Measurements from ENCODE around the gene GPC6.

Gene GPC6

DNA sequence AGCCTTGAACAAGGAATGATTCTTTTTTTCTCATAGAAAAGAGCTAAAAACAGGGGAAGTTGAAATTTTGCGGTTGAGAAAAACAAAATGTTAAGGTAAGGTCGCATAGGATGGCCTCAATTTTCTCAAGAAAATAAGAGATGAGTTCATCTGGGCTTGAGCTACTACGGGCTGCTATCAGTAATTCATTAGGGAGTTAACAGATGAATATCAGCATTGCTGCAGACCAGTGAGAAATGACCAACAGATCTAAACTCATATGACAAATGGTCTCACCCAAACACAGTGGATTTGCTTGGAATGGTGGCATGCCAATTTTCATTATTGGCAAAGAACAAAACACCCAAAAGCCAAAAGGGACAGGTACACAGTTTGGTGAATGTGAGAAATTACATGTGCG lies 56.6 kb downstream of the GPC6 start:
- H3K36me3 ChIP-seq (ENCODE audit: low read length), result no peaks in the 10 kb centered on the region
- H3K9me2 ChIP-seq (replicated peaks; ENCODE audit: insufficient read depth, low read length), result no peaks in the 10 kb centered on the region
- no peak overlapping the region for H3K4me2 ChIP-seq (ENCODE audit: low read depth, low read length, poor library complexity, severe bottlenecking)
- no peak for TF ChIP-seq EZH2phosphoT487 (conservative IDR thresholded peaks at IDR 0.05; ENCODE audit: low read length)
- TF ChIP-seq, protein P1, sequence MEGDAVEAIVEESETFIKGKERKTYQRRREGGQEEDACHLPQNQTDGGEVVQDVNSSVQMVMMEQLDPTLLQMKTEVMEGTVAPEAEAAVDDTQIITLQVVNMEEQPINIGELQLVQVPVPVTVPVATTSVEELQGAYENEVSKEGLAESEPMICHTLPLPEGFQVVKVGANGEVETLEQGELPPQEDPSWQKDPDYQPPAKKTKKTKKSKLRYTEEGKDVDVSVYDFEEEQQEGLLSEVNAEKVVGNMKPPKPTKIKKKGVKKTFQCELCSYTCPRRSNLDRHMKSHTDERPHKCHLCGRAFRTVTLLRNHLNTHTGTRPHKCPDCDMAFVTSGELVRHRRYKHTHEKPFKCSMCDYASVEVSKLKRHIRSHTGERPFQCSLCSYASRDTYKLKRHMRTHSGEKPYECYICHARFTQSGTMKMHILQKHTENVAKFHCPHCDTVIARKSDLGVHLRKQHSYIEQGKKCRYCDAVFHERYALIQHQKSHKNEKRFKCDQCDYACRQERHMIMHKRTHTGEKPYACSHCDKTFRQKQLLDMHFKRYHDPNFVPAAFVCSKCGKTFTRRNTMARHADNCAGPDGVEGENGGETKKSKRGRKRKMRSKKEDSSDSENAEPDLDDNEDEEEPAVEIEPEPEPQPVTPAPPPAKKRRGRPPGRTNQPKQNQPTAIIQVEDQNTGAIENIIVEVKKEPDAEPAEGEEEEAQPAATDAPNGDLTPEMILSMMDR (IDR thresholded peaks at IDR 0.05; ENCODE audit: insufficient read depth, low read length, poor library complexity, severe bottlenecking), result no peak
- H3K27ac ChIP-seq (ENCODE audit: low read depth, low read length), result no peak overlapping the region
- H3K9ac ChIP-seq (ENCODE audit: low read length), result no peak overlapping the region
- H3K9me3 ChIP-seq (ENCODE audit: insufficient read depth, low read length), result no peaks in the 10 kb centered on the region
- H3F3A ChIP-seq (ENCODE audit: insufficient read depth), result no peaks in the 10 kb centered on the region
- no peak overlapping the region for H2AFZ ChIP-seq (ENCODE audit: low read depth, low read length, severe bottlenecking)
- H3K4me3 ChIP-seq (ENCODE audit: insufficient read depth, low read length, poor library complexity, severe bottlenecking), result no peak overlapping the region
- H3K27me3 ChIP-seq (ENCODE audit: low read length), result no peaks in the 10 kb centered on the region
- H4K20me1 ChIP-seq (ENCODE audit: low read depth, low read length), result no peaks in the 10 kb centered on the region
- no peaks in the 10 kb centered on the region for H3K79me2 ChIP-seq (ENCODE audit: insufficient read depth, low read length)

DNA sequence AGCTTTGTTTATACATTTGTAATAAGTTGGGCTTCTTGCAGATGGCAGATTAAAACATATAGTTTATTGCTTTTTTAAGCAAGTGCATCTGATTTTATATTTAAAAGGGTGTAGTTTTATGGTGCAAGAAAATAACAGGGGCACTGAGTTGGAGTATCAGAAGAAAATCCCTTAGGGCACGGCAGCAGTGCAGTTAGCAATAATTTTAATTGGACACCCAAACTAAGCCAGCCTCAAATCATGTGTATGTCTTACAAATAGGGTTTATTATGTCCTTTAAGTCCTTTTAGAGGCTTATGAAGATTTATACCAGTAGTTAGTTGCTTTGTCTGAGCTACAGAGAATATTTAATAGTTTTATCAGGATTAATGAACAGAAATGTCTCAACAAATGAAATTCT lies 57.5 kb downstream of the GPC6 start:
- no peaks in the 10 kb centered on the region for H3F3A ChIP-seq (ENCODE audit: insufficient read depth)
- H3K79me2 ChIP-seq (ENCODE audit: insufficient read depth, low read length), result no peaks in the 10 kb centered on the region
- no peaks in the 10 kb centered on the region for H3K9me2 ChIP-seq (replicated peaks; ENCODE audit: insufficient read depth, low read length)
- H3K27me3 ChIP-seq (ENCODE audit: low read length), result no peaks in the 10 kb centered on the region
- no peak overlapping the region for H3K4me2 ChIP-seq (ENCODE audit: low read depth, low read length, poor library complexity, severe bottlenecking)
- no peaks in the 10 kb centered on the region for H3K36me3 ChIP-seq (ENCODE audit: low read length)
- no peak overlapping the region for H3K27ac ChIP-seq (ENCODE audit: low read depth, low read length)
- H3K9ac ChIP-seq (ENCODE audit: low read length), result no peak overlapping the region
- no peaks in the 10 kb centered on the region for H3K9me3 ChIP-seq (ENCODE audit: insufficient read depth, low read length)
- H2AFZ ChIP-seq (ENCODE audit: low read depth, low read length, severe bottlenecking), result no peak overlapping the region
- TF ChIP-seq, protein P1 (IDR thresholded peaks at IDR 0.05; ENCODE audit: insufficient read depth, low read length, poor library complexity, severe bottlenecking), result no peak
- TF ChIP-seq EZH2phosphoT487 (conservative IDR thresholded peaks at IDR 0.05; ENCODE audit: low read length), result no peak
- no peaks in the 10 kb centered on the region for H4K20me1 ChIP-seq (ENCODE audit: low read depth, low read length)
- H3K4me3 ChIP-seq (ENCODE audit: insufficient read depth, low read length, poor library complexity, severe bottlenecking), result no peak overlapping the region

GRCh38 chr13:93286047-93286446 lies 59.4 kb downstream of the GPC6 start:
- Histone ChIP-seq H3K9me2 (replicated peaks; ENCODE audit: insufficient read depth, low read length) (no peaks in the 10 kb centered on the region), H3K9ac (ENCODE audit: low read length) (no peak overlapping the region), H4K20me1 (ENCODE audit: low read depth, low read length) (no peaks in the 10 kb centered on the region), H3F3A (ENCODE audit: insufficient read depth) (no peaks in the 10 kb centered on the region), H3K9me3 (ENCODE audit: insufficient read depth, low read length) (no peaks in the 10 kb centered on the region), H3K27me3 (ENCODE audit: low read length) (no peaks in the 10 kb centered on the region), H3K79me2 (ENCODE audit: insufficient read depth, low read length) (no peaks in the 10 kb centered on the region), H3K36me3 (ENCODE audit: low read length) (no peaks in the 10 kb centered on the region), H3K27ac (ENCODE audit: low read depth, low read length) (no peak overlapping the region), H2AFZ (ENCODE audit: low read depth, low read length, severe bottlenecking) (no peak overlapping the region), H3K4me3 (ENCODE audit: insufficient read depth, low read length, poor library complexity, severe bottlenecking) (no peak overlapping the region), H3K4me2 (ENCODE audit: low read depth, low read length, poor library complexity, severe bottlenecking) (no peak overlapping the region)
- TF ChIP-seq, protein P1 (IDR thresholded peaks at IDR 0.05; ENCODE audit: insufficient read depth, low read length, poor library complexity, severe bottlenecking), result no peak
- TF ChIP-seq EZH2phosphoT487 (conservative IDR thresholded peaks at IDR 0.05; ENCODE audit: low read length), result no peak
